HepG2 (cell line): ENCODE results near the gene SRRM2. TPM values are rescaled to one million over a fixed set of nuclear protein-coding genes. Genes with fewer than 3 reads are reported as not detected.

Experiments
- BHLHE40 ChIP-seq: IDR thresholded peaks from 2 replicates; pipeline ENCODE4 v1.6.1; 2011; ENCODE audit warnings: low read length, improper control_type of control experiment
- CHCHD3 ChIP-seq: sonication (generic); formaldehyde crosslinking; IDR thresholded peaks from 2 replicates; pipeline ENCODE4 v1.8.0; 2022; ENCODE audit warnings: mild to moderate bottlenecking, missing genetic modification reagents, moderate library complexity
- CREM ChIP-seq, 2 experiments: sonication (generic) in 1 of 2; formaldehyde crosslinking in 1 of 2; IDR thresholded peaks; 2 replicates each; pipeline versions ENCODE4 v1.4.0 to v1.6.1; 2016 to 2020; ENCODE audit warnings: antibody characterized with exemption in 1 of 2, mild to moderate bottlenecking in 1 of 2, missing genetic modification reagents in 1 of 2
- FOXC1 ChIP-seq: sonication (generic); formaldehyde crosslinking; IDR thresholded peaks from 2 replicates; pipeline ENCODE4 v1.8.0; 2022; ENCODE audit warnings: mild to moderate bottlenecking, missing genetic modification reagents, borderline replicate concordance
- JDP2 ChIP-seq: sonication (generic); formaldehyde crosslinking; IDR thresholded peaks from 2 replicates; pipeline ENCODE4 v1.8.1; 2022; ENCODE audit warnings: missing genetic modification reagents, borderline replicate concordance
- JUND ChIP-seq: sonication (generic); formaldehyde crosslinking; IDR thresholded peaks from 2 replicates; pipeline ENCODE4 v1.8.0; 2022; ENCODE audit warnings: mild to moderate bottlenecking, missing genetic modification reagents
- MLLT10 ChIP-seq: sonication (generic); formaldehyde crosslinking; IDR thresholded peaks from 2 replicates; pipeline ENCODE4 v1.4.0; 2020; ENCODE audit warnings: missing genetic modification reagents
- RFX3 ChIP-seq: IDR thresholded peaks from 2 replicates; pipeline ENCODE4 v1.6.1; 2016; ENCODE audit warnings: missing biosample characterization, missing genetic modification reagents
- SIN3B ChIP-seq: fragments of 150-350 bp; IDR thresholded peaks from 2 replicates; pipeline ENCODE4 v1.6.1; 2014; ENCODE audit warnings: low read length
- SMC3 ChIP-seq: IDR thresholded peaks from 2 replicates; pipeline ENCODE4 v1.6.1; 2011; ENCODE audit warnings: low read length, improper control_type of control experiment
- SNAPC2 ChIP-seq: sonication (generic); formaldehyde crosslinking; IDR thresholded peaks from 2 replicates; pipeline ENCODE4 v1.8.1; 2022; ENCODE audit warnings: mild to moderate bottlenecking, missing genetic modification reagents
- SP2 ChIP-seq: sonication (generic); formaldehyde crosslinking; IDR thresholded peaks from 2 replicates; pipeline ENCODE4 v1.5.1; 2020; ENCODE audit warnings: mild to moderate bottlenecking, missing genetic modification reagents
- ZBTB3 ChIP-seq: sonication (generic); formaldehyde crosslinking; IDR thresholded peaks from 2 replicates; pipeline ENCODE4 v1.4.0; 2020; ENCODE audit warnings: low read depth, mild to moderate bottlenecking, moderate library complexity, missing genetic modification reagents, borderline replicate concordance
- ZBTB34 ChIP-seq: sonication (generic); formaldehyde crosslinking; IDR thresholded peaks from 2 replicates; pipeline ENCODE4 v1.8.0; 2022; ENCODE audit warnings: mild to moderate bottlenecking, missing genetic modification reagents
- ZBTB8A ChIP-seq: sonication (generic); formaldehyde crosslinking; IDR thresholded peaks from 2 replicates; pipeline ENCODE4 v1.4.0; 2020; ENCODE audit warnings: mild to moderate bottlenecking, low read depth, missing genetic modification reagents, borderline replicate concordance
- ZNF10 ChIP-seq: sonication (generic); formaldehyde crosslinking; IDR thresholded peaks from 2 replicates; pipeline ENCODE4 v1.4.0; 2020; ENCODE audit warnings: mild to moderate bottlenecking, low read depth, missing genetic modification reagents, borderline replicate concordance
- ZNF501 ChIP-seq: sonication (generic); formaldehyde crosslinking; IDR thresholded peaks from 2 replicates; pipeline ENCODE4 v1.5.1; 2020; ENCODE audit warnings: mild to moderate bottlenecking, moderate library complexity, missing genetic modification reagents
- ZNF589 ChIP-seq: sonication (generic); formaldehyde crosslinking; conservative IDR thresholded peaks from 2 replicates; pipeline ENCODE4 v1.8.0; 2022; ENCODE audit warnings: mild to moderate bottlenecking, moderate library complexity, missing genetic modification reagents
- ZNF678 ChIP-seq: sonication (generic); formaldehyde crosslinking; IDR thresholded peaks from 2 replicates; pipeline ENCODE4 v1.4.0; 2020; ENCODE audit warnings: mild to moderate bottlenecking, missing genetic modification reagents
- ZNF710 ChIP-seq: sonication (generic); formaldehyde crosslinking; IDR thresholded peaks from 2 replicates; pipeline ENCODE4 v1.5.0; 2020; ENCODE audit warnings: mild to moderate bottlenecking, missing genetic modification reagents, borderline replicate concordance
- ZNF792 ChIP-seq: IDR thresholded peaks from 2 replicates; pipeline ENCODE4 v1.6.1; 2016
- ZNF841 ChIP-seq: sonication (generic); formaldehyde crosslinking; IDR thresholded peaks from 2 replicates; pipeline ENCODE4 v1.8.1; 2023; ENCODE audit warnings: missing genetic modification reagents, borderline replicate concordance
- polyA plus RNA-seq, 8 experiments: library from polyadenylated mRNA; depleted of rRNA in 3 of 8; stranded (reverse) in 7 of 8; unstranded in 1 of 8; fragments of >200 nt; fragmentation: Illumina TruSeq in 4 of 8; extraction: Trizol in 4 of 8; gene quantifications; 2 replicates each; pipeline versions ENCODE4 v1.2.1 to v1.2.3, GENCODE V29; 2011 to 2016; ENCODE audit warnings: low read depth in 4 of 8, missing spikeins in 1 of 8, mixed read lengths in 1 of 8; ENCODE audit not compliant: insufficient read depth in 1 of 8
- total RNA-seq, 5 experiments: library from RNA; depleted of rRNA; stranded (reverse); fragments of >200 nt; fragmentation: Illumina TruSeq; extraction: Trizol; gene quantifications; 2 replicates each; pipeline ENCODE4 v1.2.3, GENCODE V29; 2016; ENCODE audit warnings: low read depth in 1 of 5
- TF ChIP-seq, protein P1 (sequence below): sonication (generic); formaldehyde crosslinking; IDR thresholded peaks from 2 replicates; pipeline ENCODE4 v1.4.0; 2020; ENCODE audit warnings: missing genetic modification reagents
- TF ChIP-seq, protein P2 (sequence below): sonication (generic); formaldehyde crosslinking; IDR thresholded peaks from 2 replicates; pipeline ENCODE4 v1.5.0; 2020; ENCODE audit warnings: mild to moderate bottlenecking, missing genetic modification reagents

The SRRM2 gene
- total and polyA plus RNA-seq, 2 of the 13 experiments (the other 11 are each of a cell fraction or from before 2014, with no cell fraction given): 50.4 to 112 TPM

DNA sequence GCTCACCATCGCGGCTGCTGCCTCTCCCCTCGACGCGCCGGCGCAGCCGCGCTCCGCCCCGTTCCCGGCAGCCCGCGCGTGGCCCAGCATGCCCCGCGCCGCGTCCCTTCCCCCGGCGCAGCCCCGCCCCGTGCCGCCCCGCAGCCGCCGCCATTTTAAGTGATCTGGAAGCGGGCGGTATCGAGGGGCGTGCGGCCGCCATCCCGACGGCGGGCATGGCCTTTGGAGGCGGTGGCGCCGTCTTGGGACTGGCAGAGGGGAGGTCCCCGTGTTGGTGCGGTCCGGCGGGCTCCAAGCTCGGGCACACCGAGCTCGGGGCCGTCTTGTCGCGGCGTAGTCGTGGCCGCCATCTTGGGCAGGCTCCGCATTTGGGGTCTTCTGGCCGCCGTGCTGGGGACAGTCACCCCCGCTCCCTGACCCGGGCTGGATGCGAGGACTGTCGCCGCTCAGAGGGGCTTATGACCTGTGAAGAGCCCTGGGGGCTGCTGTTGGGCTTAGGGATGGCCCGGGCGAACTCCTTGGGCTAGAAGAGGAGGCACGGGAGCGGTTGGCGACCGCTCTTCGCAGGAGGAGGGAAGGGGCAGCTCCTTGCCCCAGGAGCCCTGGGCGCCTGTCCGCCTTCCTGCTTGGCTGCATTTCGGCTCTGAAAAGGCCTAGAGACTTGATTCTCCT is 24.9 kb downstream of the SRRM2 start, which contains the start of gene ELOB (continued):
- no peak for TF ChIP-seq ZBTB34 (CRISPR knock-in tag)
- TF ChIP-seq BHLHE40: no peak
- no peak for TF ChIP-seq ZNF589 (CRISPR knock-in tag)
- no peak; the same call in 1 of the 2 replicates for TF ChIP-seq ZNF501 (CRISPR knock-in tag)
- TF ChIP-seq JUND: no peak
- no peak for TF ChIP-seq CREM (IDR thresholded peaks at IDR 0.05)
- TF ChIP-seq CREM (CRISPR knock-in tag; IDR thresholded peaks at IDR 0.05): no peak; the same call in 1 of the 2 replicates
- no peak for TF ChIP-seq CHCHD3
- TF ChIP-seq, protein P1, sequence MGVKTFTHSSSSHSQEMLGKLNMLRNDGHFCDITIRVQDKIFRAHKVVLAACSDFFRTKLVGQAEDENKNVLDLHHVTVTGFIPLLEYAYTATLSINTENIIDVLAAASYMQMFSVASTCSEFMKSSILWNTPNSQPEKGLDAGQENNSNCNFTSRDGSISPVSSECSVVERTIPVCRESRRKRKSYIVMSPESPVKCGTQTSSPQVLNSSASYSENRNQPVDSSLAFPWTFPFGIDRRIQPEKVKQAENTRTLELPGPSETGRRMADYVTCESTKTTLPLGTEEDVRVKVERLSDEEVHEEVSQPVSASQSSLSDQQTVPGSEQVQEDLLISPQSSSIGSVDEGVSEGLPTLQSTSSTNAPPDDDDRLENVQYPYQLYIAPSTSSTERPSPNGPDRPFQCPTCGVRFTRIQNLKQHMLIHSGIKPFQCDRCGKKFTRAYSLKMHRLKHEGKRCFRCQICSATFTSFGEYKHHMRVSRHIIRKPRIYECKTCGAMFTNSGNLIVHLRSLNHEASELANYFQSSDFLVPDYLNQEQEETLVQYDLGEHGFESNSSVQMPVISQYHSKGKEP: no peak; the same call in 1 of the 2 replicates
- no peak for TF ChIP-seq ZNF841
- no peak for TF ChIP-seq ZNF678 (CRISPR knock-in tag)
- no peak for TF ChIP-seq ZBTB8A (CRISPR knock-in tag)
- no peak for TF ChIP-seq FOXC1 (CRISPR knock-in tag)
- no peak for TF ChIP-seq SMC3
- no peak for TF ChIP-seq MLLT10
- TF ChIP-seq ZBTB3: no peak
- no peak for TF ChIP-seq SIN3B
- no peak for TF ChIP-seq SP2 (CRISPR knock-in tag)
- peak; percentile 50 for TF ChIP-seq ZNF792 (CRISPR knock-in tag)
- TF ChIP-seq RFX3 (CRISPR knock-in tag): no peak
- TF ChIP-seq, protein P2, sequence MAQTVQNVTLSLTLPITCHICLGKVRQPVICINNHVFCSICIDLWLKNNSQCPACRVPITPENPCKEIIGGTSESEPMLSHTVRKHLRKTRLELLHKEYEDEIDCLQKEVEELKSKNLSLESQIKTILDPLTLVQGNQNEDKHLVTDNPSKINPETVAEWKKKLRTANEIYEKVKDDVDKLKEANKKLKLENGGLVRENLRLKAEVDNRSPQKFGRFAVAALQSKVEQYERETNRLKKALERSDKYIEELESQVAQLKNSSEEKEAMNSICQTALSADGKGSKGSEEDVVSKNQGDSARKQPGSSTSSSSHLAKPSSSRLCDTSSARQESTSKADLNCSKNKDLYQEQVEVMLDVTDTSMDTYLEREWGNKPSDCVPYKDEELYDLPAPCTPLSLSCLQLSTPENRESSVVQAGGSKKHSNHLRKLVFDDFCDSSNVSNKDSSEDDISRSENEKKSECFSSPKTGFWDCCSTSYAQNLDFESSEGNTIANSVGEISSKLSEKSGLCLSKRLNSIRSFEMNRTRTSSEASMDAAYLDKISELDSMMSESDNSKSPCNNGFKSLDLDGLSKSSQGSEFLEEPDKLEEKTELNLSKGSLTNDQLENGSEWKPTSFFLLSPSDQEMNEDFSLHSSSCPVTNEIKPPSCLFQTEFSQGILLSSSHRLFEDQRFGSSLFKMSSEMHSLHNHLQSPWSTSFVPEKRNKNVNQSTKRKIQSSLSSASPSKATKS (CRISPR knock-in tag): no peak
- no peak for TF ChIP-seq ZNF10
- TF ChIP-seq SNAPC2 (CRISPR knock-in tag): peak; percentile 76; the same call in 1 of the 2 replicates
- no peak; the same call in 1 of the 2 replicates for TF ChIP-seq ZNF710 (CRISPR knock-in tag)
- TF ChIP-seq JDP2 (CRISPR knock-in tag): no peak; the same call in 1 of the 2 replicates
